IPS DF 6.9 (cell line): Measurements from ENCODE around the gene LRRC3B.

Source experiments
- DNase-seq: peaks from one replicate; pipeline ENCODE4 v3.0.0-alpha.2; 2013; ENCODE audit warnings: low read depth, low spot score
- H3K27ac ChIP-seq: one replicate; pipeline ENCODE4 v1.5.1; 2013; ENCODE audit warnings: low read length, control low read depth
- H3K27me3 ChIP-seq: 2 replicates; pipeline ENCODE4 v1.6.1; 2013; ENCODE audit warnings: mild to moderate bottlenecking, low read length; ENCODE audit not compliant: control insufficient read depth, insufficient read depth
- H3K36me3 ChIP-seq: 2 replicates; pipeline ENCODE4 v1.6.1; 2013; ENCODE audit warnings: low read length; ENCODE audit not compliant: control insufficient read depth, insufficient read depth
- H3K4me1 ChIP-seq: 2 replicates; pipeline ENCODE4 v1.6.1; 2013; ENCODE audit warnings: low read length; ENCODE audit not compliant: control insufficient read depth, insufficient read depth
- H3K4me3 ChIP-seq: 2 replicates; pipeline ENCODE4 v1.5.1; 2013; ENCODE audit warnings: mild to moderate bottlenecking, low read length
- H3K9me3 ChIP-seq: 2 replicates; pipeline ENCODE4 v1.6.1; 2013; ENCODE audit warnings: low read length, inconsistent platforms; ENCODE audit not compliant: control insufficient read depth, insufficient read depth
- WGBS: extraction: QIAGEN DNeasy Blood & Tissue Kit; methylation state at CpG from one replicate; pipeline ENCODE4 v1.1.7; 2013; ENCODE audit warnings: mixed read lengths, missing lambda C conversion rate; ENCODE audit not compliant: insufficient read length, insufficient coverage; 5-methylcytosine and 5-hydroxymethylcytosine counted together

The LRRC3B gene

GRCh38 chr3:26750263-26750662 lies 127.7 kb downstream of the LRRC3B start:
- Histone ChIP-seq H3K27ac (no peak overlapping the region), H3K4me3 (no peak overlapping the region), H3K9me3 (no peaks in the 10 kb centered on the region), H3K27me3 (no peaks in the 10 kb centered on the region), H3K4me1 (no peaks in the 10 kb centered on the region), H3K36me3 (no peaks in the 10 kb centered on the region)
- WGBS: no CpG with 5 or more reads among the region's 2 CpGs
- no peak for DNase-seq

GRCh38 chr3:26752466-26752865 lies 129.9 kb downstream of the LRRC3B start:
- WGBS: no CpG with 5 or more reads among the region's 2 CpGs
- H3K9me3 ChIP-seq: no peaks in the 10 kb centered on the region
- DNase-seq: no peak
- H3K4me1 ChIP-seq: no peaks in the 10 kb centered on the region
- H3K27me3 ChIP-seq: no peaks in the 10 kb centered on the region
- no peak overlapping the region for H3K4me3 ChIP-seq
- H3K27ac ChIP-seq: no peak overlapping the region
- no peaks in the 10 kb centered on the region for H3K36me3 ChIP-seq

- H3K4me3 ChIP-seq: no peak overlapping the region
- no peak for DNase-seq
- no peaks in the 10 kb centered on the region for H3K27me3 ChIP-seq
- no peak overlapping the region for H3K27ac ChIP-seq
- H3K36me3 ChIP-seq: no peaks in the 10 kb centered on the region
- H3K9me3 ChIP-seq: no peaks in the 10 kb centered on the region
- no peaks in the 10 kb centered on the region for H3K4me1 ChIP-seq
These were observed 130.5 kb downstream of the LRRC3B start for GRCh38 chr3:26753095-26753494.

- Histone ChIP-seq H3K9me3 (no peaks in the 10 kb centered on the region), H3K36me3 (no peaks in the 10 kb centered on the region), H3K4me3 (no peak overlapping the region), H3K27me3 (no peaks in the 10 kb centered on the region), H3K4me1 (no peaks in the 10 kb centered on the region), H3K27ac (no peak overlapping the region)
- no peak for DNase-seq
These were observed 135.4 kb downstream of the LRRC3B start for GRCh38 chr3:26757978-26758377.
